Measurements from ENCODE around the gene CACNA1B.
"Not testable (repeated sequence)": the region's sequence is repeated elsewhere in the genome, so short reads cannot be mapped to it uniquely, and the experiment has no call there.

Gene CACNA1B

GRCh38 chr9:137880160-137880975 lies 2.8 kb downstream of the CACNA1B start:
- no peak for TF ChIP-seq CTCF (IDR thresholded peaks at IDR 0.05; ENCODE audit: borderline replicate concordance, control extremely low read depth, extremely low read depth, insufficient read depth, missing control alignments)
- peak; percentile 32 for DNase-seq (ENCODE audit: low spot score)
- in situ Hi-C loops (cut with MboI; ENCODE audit: low sequenced_read_pairs, unreplicated experiment) = no loop called here

GRCh38 chr9:137880976-137881530 lies 3.5 kb downstream of the CACNA1B start:
- peak; percentile 26 for DNase-seq (ENCODE audit: low spot score)
- in situ Hi-C loops (cut with MboI; ENCODE audit: low sequenced_read_pairs, unreplicated experiment) = no loop called here
- no peak for TF ChIP-seq CTCF (IDR thresholded peaks at IDR 0.05; ENCODE audit: borderline replicate concordance, control extremely low read depth, extremely low read depth, insufficient read depth, missing control alignments)

GRCh38 chr9:137881591-137882505 lies 4.3 kb downstream of the CACNA1B start:
- in situ Hi-C loops (cut with MboI; ENCODE audit: low sequenced_read_pairs, unreplicated experiment) = no loop called here
- no peak for DNase-seq (ENCODE audit: low spot score)
- no peak for TF ChIP-seq CTCF (IDR thresholded peaks at IDR 0.05; ENCODE audit: borderline replicate concordance, control extremely low read depth, extremely low read depth, insufficient read depth, missing control alignments)

DNA sequence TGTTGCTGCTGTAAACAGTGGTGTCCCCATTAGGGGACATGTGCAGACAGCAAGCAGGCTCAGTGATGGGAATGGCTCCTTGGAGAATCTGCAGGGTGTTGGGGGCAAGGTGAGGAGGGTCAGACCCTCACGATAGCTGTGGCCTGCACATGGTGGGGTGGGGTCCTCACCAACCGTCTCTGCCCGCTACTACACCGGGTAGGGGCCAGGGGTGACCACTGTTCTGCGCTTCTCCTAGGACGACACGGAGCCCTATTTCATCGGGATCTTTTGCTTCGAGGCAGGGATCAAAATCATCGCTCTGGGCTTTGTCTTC lies 4.9 kb downstream of the CACNA1B start:
- in situ Hi-C loops (cut with MboI; ENCODE audit: low sequenced_read_pairs, unreplicated experiment) = no loop called here
- no peak for DNase-seq (ENCODE audit: low spot score)
- no peak for TF ChIP-seq CTCF (IDR thresholded peaks at IDR 0.05; ENCODE audit: borderline replicate concordance, control extremely low read depth, extremely low read depth, insufficient read depth, missing control alignments)

DNA sequence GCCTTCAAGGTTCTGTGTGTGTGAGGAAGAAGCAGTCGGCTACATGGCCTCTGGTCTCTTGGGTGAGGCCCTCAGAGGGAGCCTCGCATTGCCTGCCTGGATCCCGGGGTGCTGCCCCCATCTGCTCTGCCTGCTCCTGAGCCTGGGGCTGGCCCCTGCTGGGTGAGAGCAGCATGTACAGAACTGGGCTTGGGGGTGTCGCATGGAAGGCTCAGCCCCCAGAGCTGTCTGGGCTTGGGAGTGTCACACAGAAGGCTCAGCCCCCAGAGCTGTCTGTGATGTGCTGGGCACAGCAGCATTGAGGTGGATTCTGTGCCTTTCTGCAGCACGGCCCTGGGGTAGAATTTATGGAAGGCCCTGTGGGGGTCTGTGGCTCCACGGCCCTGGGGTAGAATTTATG lies 6.4 kb downstream of the CACNA1B start:
- DNase-seq (ENCODE audit: low spot score); in situ Hi-C loops (cut with MboI; ENCODE audit: low sequenced_read_pairs, unreplicated experiment): not testable (repeated sequence)

- DNase-seq (ENCODE audit: low spot score); in situ Hi-C loops (cut with MboI; ENCODE audit: low sequenced_read_pairs, unreplicated experiment): not testable (repeated sequence)
Observed at GRCh38 chr9:137884547-137884946, 7.0 kb downstream of the CACNA1B start.

DNA sequence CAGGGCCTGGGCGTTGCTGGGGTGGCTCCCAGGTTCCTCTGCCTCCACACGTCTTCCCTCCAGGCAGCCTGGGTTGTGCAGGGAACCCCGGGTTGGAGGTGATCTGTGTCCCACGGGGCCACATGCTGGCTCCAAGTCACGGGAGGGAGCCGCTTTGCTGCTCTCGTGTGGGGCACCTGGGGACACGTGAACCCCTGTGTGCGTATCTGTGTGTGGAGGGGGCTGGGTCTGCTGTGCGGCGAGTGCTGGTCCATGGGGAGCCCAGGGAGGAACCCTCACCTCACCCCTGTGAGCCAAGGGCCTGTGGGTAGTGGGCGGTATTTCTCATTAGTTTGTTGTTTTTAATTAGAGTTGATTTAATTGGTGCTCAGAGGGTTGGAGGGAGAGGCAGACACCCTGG lies 7.5 kb downstream of the CACNA1B start:
- DNase-seq (ENCODE audit: low spot score); in situ Hi-C loops (cut with MboI; ENCODE audit: low sequenced_read_pairs, unreplicated experiment): not testable (repeated sequence)

DNA sequence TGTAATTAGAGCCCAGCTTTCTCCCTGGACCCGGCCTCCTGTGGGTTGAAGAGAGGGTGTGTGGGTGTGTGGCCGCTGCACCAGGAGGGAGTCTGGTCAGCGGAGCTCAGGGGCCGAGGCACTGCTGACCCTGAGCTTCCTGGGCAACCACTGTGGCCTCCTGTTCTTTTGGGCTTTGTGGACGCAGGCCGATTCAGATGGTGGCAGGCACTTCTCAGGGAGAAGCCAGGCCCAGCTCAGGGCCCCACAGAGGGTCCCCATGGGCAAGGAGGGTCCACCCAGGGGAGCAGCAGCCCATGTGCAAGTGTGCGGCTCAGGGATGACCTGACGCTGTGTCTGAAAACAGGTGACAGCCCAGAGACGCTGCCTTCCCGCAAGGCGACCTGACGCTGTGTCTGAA lies 11.0 kb downstream of the CACNA1B start:
- in situ Hi-C loops (cut with MboI; ENCODE audit: low sequenced_read_pairs, unreplicated experiment); DNase-seq (ENCODE audit: low spot score): not testable (repeated sequence)

GRCh38 chr9:137889966-137890365 lies 12.4 kb downstream of the CACNA1B start:
- DNase-seq (ENCODE audit: low spot score); in situ Hi-C loops (cut with MboI; ENCODE audit: low sequenced_read_pairs, unreplicated experiment): not testable (repeated sequence)

DNA sequence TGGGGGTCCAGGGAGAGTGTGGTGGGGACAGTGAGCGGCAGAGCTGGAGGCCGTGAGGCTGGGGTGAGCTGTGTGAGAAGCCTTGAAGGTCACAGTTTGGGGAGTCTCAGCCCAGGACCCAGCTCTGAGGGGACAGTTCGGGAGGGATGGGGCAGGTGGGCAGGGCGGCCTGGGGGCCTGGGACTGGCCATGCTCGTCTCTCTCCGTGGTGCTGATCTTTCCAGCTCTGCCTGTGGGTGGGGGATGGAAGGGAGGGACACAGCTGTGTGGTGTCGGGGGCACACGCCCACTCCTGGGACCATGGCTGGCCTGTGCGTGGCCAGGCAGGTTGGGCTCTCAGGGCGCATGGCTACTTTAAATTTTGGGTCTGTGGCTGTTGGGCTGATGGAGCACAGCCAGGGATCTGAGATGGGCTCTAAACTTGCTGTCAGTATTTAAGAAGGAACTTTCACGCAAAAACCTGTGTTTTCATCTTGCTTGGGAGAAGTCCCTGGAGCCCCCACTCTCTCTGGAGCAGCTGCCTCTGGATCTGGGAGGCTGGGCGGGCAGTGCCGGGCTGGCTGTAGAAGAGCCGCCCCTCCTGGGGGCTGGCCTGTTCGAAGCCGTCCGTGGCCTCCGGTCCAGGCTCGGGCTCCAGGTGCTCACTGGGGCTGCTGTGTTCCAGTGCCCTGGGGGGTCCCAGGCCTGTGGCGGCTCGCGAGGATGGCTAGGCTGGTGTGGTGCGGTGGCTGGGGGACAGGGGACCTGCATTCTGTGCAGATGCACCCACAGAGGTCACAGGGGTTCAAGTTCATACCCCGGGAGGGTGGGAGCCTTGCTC lies 13.4 kb downstream of the CACNA1B start:
- in situ Hi-C loops (cut with MboI; ENCODE audit: low sequenced_read_pairs, unreplicated experiment) = not testable (repeated sequence)

More for the DNA sequence above, 13.4 kb downstream of the CACNA1B start:
- DNase-seq (ENCODE audit: low spot score) = not testable (repeated sequence)
